ENCODE measurements around the gene RAVER1. TPM values are rescaled to one million over a fixed set of nuclear protein-coding genes. Genes with fewer than 3 reads are reported as not detected.

The RAVER1 gene
- total and polyA plus RNA-seq, 2 of the 8 experiments (the other 6 are each of a cell fraction or from before 2014, with no cell fraction given), result 5.7 to 70.5 TPM

DNA sequence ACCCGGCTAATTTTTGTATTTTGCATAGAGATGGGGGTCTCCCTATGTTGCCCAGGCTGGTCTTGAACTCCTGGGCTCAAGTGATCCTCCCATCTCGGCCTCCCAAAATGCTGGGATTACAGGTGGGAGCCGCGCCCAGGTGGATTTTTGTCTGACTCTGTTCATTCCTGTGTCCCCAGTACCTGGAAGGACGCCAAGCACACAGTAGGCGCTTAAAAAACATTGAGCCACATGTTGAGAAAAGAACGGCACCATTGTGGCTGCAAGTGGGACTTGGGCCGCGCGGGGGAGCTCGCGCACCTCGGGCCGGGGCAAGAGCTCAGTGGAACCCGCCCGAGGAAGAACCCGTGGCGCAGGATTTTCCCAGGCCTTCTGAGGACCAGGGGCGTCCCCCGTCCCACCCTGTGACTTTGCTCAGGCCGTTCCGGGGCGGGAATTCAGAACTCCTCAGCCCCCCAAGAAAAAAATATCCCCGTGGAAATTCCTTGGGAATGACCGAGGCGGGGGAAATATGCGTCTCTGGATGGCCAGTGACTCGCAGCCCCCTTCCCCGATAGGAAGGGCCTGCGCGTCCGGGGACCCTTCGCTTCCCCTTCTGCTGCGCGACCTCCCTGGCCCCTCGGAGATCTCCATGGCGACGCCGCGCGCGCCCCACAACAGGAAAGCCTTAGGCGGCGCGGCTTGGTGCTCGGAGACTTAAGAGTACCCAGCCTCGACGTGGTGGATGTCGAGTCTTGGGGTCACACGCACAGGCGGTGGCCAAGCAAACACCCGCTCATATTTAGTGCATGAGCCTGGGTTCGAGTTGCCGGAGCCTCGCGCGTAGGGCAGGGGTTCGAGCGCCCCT lies 63.8 kb downstream of the RAVER1 start (continued):
- TF ChIP-seq EZH2 (IDR thresholded peaks at IDR 0.05; ENCODE audit: low read depth, low read length, severe bottlenecking) (peak; percentile 33), MAFK (IDR thresholded peaks at IDR 0.05; ENCODE audit: low read depth, low read length) (no peak), KDM4A (IDR thresholded peaks at IDR 0.05; ENCODE audit: low read depth, low read length, severe bottlenecking) (peak; percentile 36), MAX (IDR thresholded peaks at IDR 0.05) (peak; percentile 71; the same call in 1 of the 2 replicates), RAD21 (IDR thresholded peaks at IDR 0.05 in 1 of 2, conservative IDR thresholded peaks at IDR 0.05 in 1 of 2; ENCODE audit: low read depth in 2 of 2, low read length in 2 of 2) (peak; percentile 94 to 97), GABPA (IDR thresholded peaks at IDR 0.05; ENCODE audit: borderline replicate concordance, insufficient read depth, low read length) (0 out of 2 replicates have a peak, but pooled peaks have one; percentile 16), SUZ12 (IDR thresholded peaks at IDR 0.05; ENCODE audit: low read length) (peak; percentile 46; the same call in 1 of the 2 replicates), POLR2AphosphoS5 (IDR thresholded peaks at IDR 0.05; ENCODE audit: low read depth, low read length) (no peak), RFX5 (IDR thresholded peaks at IDR 0.05; ENCODE audit: borderline replicate concordance, low read depth, low read length) (0 out of 2 replicates have a peak, but pooled peaks have one; percentile 10), TCF12 (IDR thresholded peaks at IDR 0.05; ENCODE audit: low read depth, low read length) (no peak), ATF2 (IDR thresholded peaks at IDR 0.05; ENCODE audit: low read length) (no peak), KDM1A (IDR thresholded peaks at IDR 0.05; ENCODE audit: borderline replicate concordance, low read length) (peak; percentile 78; the same call in 1 of the 2 replicates), CBX8 (IDR thresholded peaks at IDR 0.05; ENCODE audit: borderline replicate concordance, low read depth, low read length) (no peak), CEBPB (IDR thresholded peaks at IDR 0.05; ENCODE audit: low read depth, low read length) (no peak), TAF7 (optimal IDR thresholded peaks at IDR 0.05; ENCODE audit: borderline replicate concordance, low read depth, low read length) (peak; percentile 33)
- TF ChIP-seq, protein P1, sequence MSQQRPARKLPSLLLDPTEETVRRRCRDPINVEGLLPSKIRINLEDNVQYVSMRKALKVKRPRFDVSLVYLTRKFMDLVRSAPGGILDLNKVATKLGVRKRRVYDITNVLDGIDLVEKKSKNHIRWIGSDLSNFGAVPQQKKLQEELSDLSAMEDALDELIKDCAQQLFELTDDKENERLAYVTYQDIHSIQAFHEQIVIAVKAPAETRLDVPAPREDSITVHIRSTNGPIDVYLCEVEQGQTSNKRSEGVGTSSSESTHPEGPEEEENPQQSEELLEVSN (IDR thresholded peaks at IDR 0.05), result no peak
- TF ChIP-seq, protein P2, sequence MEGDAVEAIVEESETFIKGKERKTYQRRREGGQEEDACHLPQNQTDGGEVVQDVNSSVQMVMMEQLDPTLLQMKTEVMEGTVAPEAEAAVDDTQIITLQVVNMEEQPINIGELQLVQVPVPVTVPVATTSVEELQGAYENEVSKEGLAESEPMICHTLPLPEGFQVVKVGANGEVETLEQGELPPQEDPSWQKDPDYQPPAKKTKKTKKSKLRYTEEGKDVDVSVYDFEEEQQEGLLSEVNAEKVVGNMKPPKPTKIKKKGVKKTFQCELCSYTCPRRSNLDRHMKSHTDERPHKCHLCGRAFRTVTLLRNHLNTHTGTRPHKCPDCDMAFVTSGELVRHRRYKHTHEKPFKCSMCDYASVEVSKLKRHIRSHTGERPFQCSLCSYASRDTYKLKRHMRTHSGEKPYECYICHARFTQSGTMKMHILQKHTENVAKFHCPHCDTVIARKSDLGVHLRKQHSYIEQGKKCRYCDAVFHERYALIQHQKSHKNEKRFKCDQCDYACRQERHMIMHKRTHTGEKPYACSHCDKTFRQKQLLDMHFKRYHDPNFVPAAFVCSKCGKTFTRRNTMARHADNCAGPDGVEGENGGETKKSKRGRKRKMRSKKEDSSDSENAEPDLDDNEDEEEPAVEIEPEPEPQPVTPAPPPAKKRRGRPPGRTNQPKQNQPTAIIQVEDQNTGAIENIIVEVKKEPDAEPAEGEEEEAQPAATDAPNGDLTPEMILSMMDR (IDR thresholded peaks at IDR 0.05; ENCODE audit: control extremely low read depth in 1 of 3, insufficient read depth in 1 of 3, low read depth in 1 of 3, low read length in 3 of 3), result peak; percentile 79 to 95 (median 88)

Data from H1 (cell line).